SK-N-SH (cell line): ENCODE results near the gene ERP29. TPM values are rescaled to one million over a fixed set of nuclear protein-coding genes. Genes with fewer than 3 reads are reported as not detected.

ENCODE experiments used
- CTCF ChIA-PET: fragments of 300-600, 350-600 bp; formaldehyde crosslinking; extraction: SDS; loops from one replicate; lab custom pipeline; 2021; lab: Yijun Ruan, JAX
- POLR2A ChIA-PET: fragments of 350-600 bp; sonication (Branson Sonifier 250); formaldehyde crosslinking; extraction: SDS; loops from one replicate; lab custom pipeline; 2020; ENCODE audit warnings: antibody characterized with exemption, inconsistent platforms; lab: Yijun Ruan, JAX
- DNase-seq: peaks from one replicate; pipeline ENCODE4 v3.0.0; 2012
- H2AFZ ChIP-seq: fragments of 200-600 bp; sonication (generic); 2 replicates; pipeline ENCODE4 v1.8.1; 2016; ENCODE audit warnings: antibody characterized with exemption, mild to moderate bottlenecking, low read depth
- H3F3A ChIP-seq: fragments of 200-600 bp; sonication (generic); replicated peaks from 2 replicates; pipeline ENCODE3; 2016; ENCODE audit warnings: antibody characterized with exemption, mild to moderate bottlenecking; ENCODE audit not compliant: insufficient read depth
- H3K27ac ChIP-seq, 2 experiments: fragments of 200-500 bp in 1 of 2; fragments of 200-600 bp in 1 of 2; sonication (Bioruptor generic) in 1 of 2; sonication (generic), shearing (Covaris generic) in 1 of 2; 2 replicates each; pipeline versions ENCODE4 v1.5.1 to v1.6.1; 2014 to 2016; ENCODE audit warnings: low read depth in 2 of 2, inconsistent platforms in 1 of 2, low read length in 1 of 2, mild to moderate bottlenecking in 1 of 2, mixed read lengths in 1 of 2
- H3K27me3 ChIP-seq: fragments of 200-600 bp; sonication (generic), shearing (Covaris generic); 2 replicates; pipeline ENCODE4 v1.6.1; 2016; ENCODE audit warnings: mixed run types; ENCODE audit not compliant: insufficient read depth
- H3K36me3 ChIP-seq, 2 experiments: fragments of 200-500 bp in 1 of 2; fragments of 200-600 bp in 1 of 2; sonication (Bioruptor generic) in 1 of 2; sonication (generic) in 1 of 2; replicated peaks in 1 of 2; 2 replicates each; pipeline versions ENCODE3 to v1.5.1; 2014 to 2016; ENCODE audit warnings: low read length in 1 of 2, mild to moderate bottlenecking in 1 of 2; ENCODE audit not compliant: insufficient read depth in 2 of 2, control insufficient read depth in 1 of 2
- H3K4me1 ChIP-seq, 2 experiments: fragments of 200-500 bp in 1 of 2; fragments of 200-600 bp in 1 of 2; sonication (Bioruptor generic) in 1 of 2; sonication (generic), shearing (Covaris generic) in 1 of 2; 2 replicates each; pipeline versions ENCODE4 v1.5.1 to v1.6.1; 2014 to 2016; ENCODE audit warnings: low read depth in 1 of 2, low read length in 1 of 2, mixed run types in 1 of 2; ENCODE audit not compliant: insufficient read depth in 2 of 2, control insufficient read depth in 1 of 2
- H3K4me2 ChIP-seq: fragments of 200-600 bp; sonication (generic), shearing (Covaris generic); 2 replicates; pipeline ENCODE4 v1.6.1; 2017; ENCODE audit warnings: mixed run types
- H3K4me3 ChIP-seq, 2 experiments: fragments of 200-500 bp in 1 of 2; fragments of 200-600 bp in 1 of 2; sonication (Bioruptor generic) in 1 of 2; sonication (generic), shearing (Covaris generic) in 1 of 2; 2 replicates each; pipeline versions ENCODE4 v1.5.1 to v1.8.1; 2014 to 2016; ENCODE audit warnings: low read depth in 2 of 2, inconsistent platforms in 1 of 2, low read length in 1 of 2, mild to moderate bottlenecking in 1 of 2, mixed read lengths in 1 of 2, moderate library complexity in 1 of 2
- H3K79me2 ChIP-seq: fragments of 200-600 bp; sonication (generic); 2 replicates; pipeline ENCODE4 v1.8.1; 2017; ENCODE audit warnings: mild to moderate bottlenecking; ENCODE audit not compliant: insufficient read depth
- H3K9ac ChIP-seq: fragments of 200-600 bp; sonication (generic); 2 replicates; pipeline ENCODE4 v1.6.1; 2017; ENCODE audit warnings: mixed run types
- H3K9me2 ChIP-seq: fragments of 200-600 bp; sonication (generic); 2 replicates; pipeline ENCODE4 v1.6.1; 2017; ENCODE audit warnings: mixed run types
- H3K9me3 ChIP-seq: fragments of 200-600 bp; sonication (generic); 2 replicates; pipeline ENCODE4 v1.6.1; 2017; ENCODE audit warnings: mixed run types, mild to moderate bottlenecking, moderate library complexity
- H4K20me1 ChIP-seq: fragments of 200-600 bp; sonication (generic); 2 replicates; pipeline ENCODE4 v1.6.1; 2017; ENCODE audit warnings: mild to moderate bottlenecking, mixed run types; ENCODE audit not compliant: insufficient read depth
- CHD2 ChIP-seq: fragments of 150-350 bp; IDR thresholded peaks from 2 replicates; pipeline ENCODE4 v1.6.1; 2018; ENCODE audit warnings: low read length; ENCODE audit not compliant: partially characterized antibody
- CTCF ChIP-seq: fragments of 200-600 bp; sonication (generic); IDR thresholded peaks from 2 replicates; pipeline ENCODE4 v1.6.1; 2017; ENCODE audit warnings: antibody characterized with exemption, mild to moderate bottlenecking, moderate library complexity
- ELF1 ChIP-seq: IDR thresholded peaks from 2 replicates; pipeline ENCODE4 v1.4.0; 2012
- EP300 ChIP-seq, 2 experiments: IDR thresholded peaks; 2 replicates each; pipeline versions ENCODE4 v1.4.0 to v1.6.1; 2012; ENCODE audit warnings: borderline replicate concordance in 1 of 2, low read depth in 1 of 2, low read length in 1 of 2
- EZH2phosphoT487 ChIP-seq: fragments of 200-600 bp; sonication (generic); IDR thresholded peaks from 2 replicates; pipeline ENCODE4 v1.6.1; 2017; ENCODE audit warnings: low read depth, mixed run types, mild to moderate bottlenecking, antibody characterized with exemption, moderate library complexity, borderline replicate concordance
- FOXJ3 ChIP-seq: sonication (generic); formaldehyde crosslinking; IDR thresholded peaks from 2 replicates; pipeline ENCODE4 v1.5.1; 2020; ENCODE audit warnings: mild to moderate bottlenecking, missing genetic modification reagents
- GABPA ChIP-seq: IDR thresholded peaks from 2 replicates; pipeline ENCODE4 v1.4.0; 2012; ENCODE audit warnings: low read depth, mild to moderate bottlenecking
- IRF3 ChIP-seq: fragments of 150-350 bp; IDR thresholded peaks from 2 replicates; pipeline ENCODE4 v1.6.1; 2016; ENCODE audit warnings: mild to moderate bottlenecking, low read depth, low read length
- MAX ChIP-seq: IDR thresholded peaks from 2 replicates; pipeline ENCODE4 v1.4.0; 2012; ENCODE audit warnings: low read depth
- MEF2A ChIP-seq: IDR thresholded peaks from 2 replicates; pipeline ENCODE4 v1.4.0; 2012; ENCODE audit warnings: low read depth, borderline replicate concordance
- NRF1 ChIP-seq: IDR thresholded peaks from 2 replicates; pipeline ENCODE4 v1.6.1; 2012; ENCODE audit warnings: low read depth, mild to moderate bottlenecking, low read length
- RFX5 ChIP-seq: IDR thresholded peaks from 2 replicates; pipeline ENCODE4 v1.6.1; 2012; ENCODE audit warnings: mild to moderate bottlenecking, improper control_type of control experiment, low read length
- SIN3A ChIP-seq: IDR thresholded peaks from 2 replicates; pipeline ENCODE4 v1.6.1; 2012; ENCODE audit warnings: low read depth, mild to moderate bottlenecking, low read length, moderate library complexity, borderline replicate concordance
- SMC3 ChIP-seq: IDR thresholded peaks from 2 replicates; pipeline ENCODE4 v1.6.1; 2012; ENCODE audit warnings: low read depth, low read length, improper control_type of control experiment
- TAF1 ChIP-seq: IDR thresholded peaks from 2 replicates; pipeline ENCODE4 v1.6.1; 2012; ENCODE audit warnings: low read depth, mild to moderate bottlenecking, low read length, moderate library complexity, borderline replicate concordance
- TCF12 ChIP-seq: IDR thresholded peaks from 2 replicates; pipeline ENCODE4 v1.4.0; 2012
- TEAD4 ChIP-seq: IDR thresholded peaks from 2 replicates; pipeline ENCODE4 v1.4.0; 2012; ENCODE audit warnings: mild to moderate bottlenecking, borderline replicate concordance; ENCODE audit not compliant: insufficient read depth
- USF1 ChIP-seq: IDR thresholded peaks from 2 replicates; pipeline ENCODE4 v1.4.0; 2012; ENCODE audit warnings: low read depth, borderline replicate concordance
- USF2 ChIP-seq: fragments of 150-350 bp; IDR thresholded peaks from 2 replicates; pipeline ENCODE4 v1.6.1; 2017; ENCODE audit warnings: antibody characterized with exemption, low read length, low read depth, borderline replicate concordance
- WGBS: methylation state at CpG from one replicate; pipeline ENCODE4 v1.1.6; 2017; ENCODE audit warnings: low lambda C conversion rate; 5-methylcytosine and 5-hydroxymethylcytosine counted together
- polyA plus RNA-seq, 3 experiments: library from polyadenylated mRNA; depleted of rRNA; stranded (reverse); fragments of >200 nt; gene quantifications; 2 replicates each; pipeline ENCODE4 v1.2.3, GENCODE V29; 2012

The ERP29 gene
- polyA plus RNA-seq, 1 of the 3 experiments (the other 2 are of a cell fraction), result 177 TPM

GRCh38 chr12:112046003-112046402 is 32.8 kb downstream of the ERP29 start:
- H3K4me2 ChIP-seq, result no peak overlapping the region
- ChIA-PET CTCF (no interaction called here), POLR2A (no interaction called here)
- no peak overlapping the region for H2AFZ ChIP-seq
- no peaks in the 10 kb centered on the region for H4K20me1 ChIP-seq
- H3K27ac ChIP-seq, result no peak overlapping the region
- peaks cover 65 to 91% of the 10 kb centered on the region in 2 experiments for H3K36me3 ChIP-seq
- H3K4me3 ChIP-seq, result no peak overlapping the region
- H3F3A ChIP-seq, result peaks cover 10% of the 10 kb centered on the region
- no peaks in the 10 kb centered on the region for H3K9me3 ChIP-seq
- no peaks in the 10 kb centered on the region for H3K27me3 ChIP-seq
- DNase-seq, result no peak
- TF ChIP-seq TAF1, result no peak
- TF ChIP-seq MEF2A, result no peak
- TF ChIP-seq FOXJ3 (CRISPR knock-in tag), result no peak
- no peak for TF ChIP-seq ELF1
- TF ChIP-seq MAX, result no peak
- no peak for TF ChIP-seq RFX5
- TF ChIP-seq SIN3A, result no peak
- TF ChIP-seq CHD2, result no peak
- no peak for TF ChIP-seq CTCF
- TF ChIP-seq USF2, result no peak
- TF ChIP-seq IRF3, result no peak
- H3K9me2 ChIP-seq, result no peaks in the 10 kb centered on the region
- no peaks in the 10 kb centered on the region for H3K4me1 ChIP-seq
- no peak overlapping the region for H3K9ac ChIP-seq
- 98% methylated on average over 4 of the region's 4 CpGs for WGBS
- peaks cover 6% of the 10 kb centered on the region; the same call in 1 of the 2 replicates for H3K79me2 ChIP-seq

GRCh38 chr12:112049351-112049750 is 36.1 kb downstream of the ERP29 start:
- CTCF ChIA-PET, result interaction anchor here (1.8 kb wide), 1 partner anchor 16 kb away, joined by 4 read pairs; no protein-coding TSS in a partner anchor
- no peak overlapping the region for H3K27ac ChIP-seq
- no peak for DNase-seq
- no peak overlapping the region for H3K4me2 ChIP-seq
- no peak overlapping the region for H2AFZ ChIP-seq
- H4K20me1 ChIP-seq, result no peaks in the 10 kb centered on the region
- no peak overlapping the region for H3K9ac ChIP-seq
- TF ChIP-seq TCF12 (no peak), NRF1 (no peak), GABPA (no peak), SMC3 (no peak), FOXJ3 (CRISPR knock-in tag) (no peak), USF1 (no peak), EZH2phosphoT487 (no peak), TEAD4 (no peak), MEF2A (no peak), EP300 (IDR thresholded peaks at IDR 0.05; ENCODE audit: borderline replicate concordance in 1 of 2, low read depth in 1 of 2, low read length in 1 of 2) (no peak), ELF1 (no peak), MAX (no peak), USF2 (no peak)
- TF ChIP-seq, all 33 proteins: peak for 0
- WGBS, result 97% methylated on average over 13 of the region's 13 CpGs
- POLR2A ChIA-PET, result no interaction called here
- Histone ChIP-seq H3K27me3 (no peaks in the 10 kb centered on the region), H3K4me1 (no peaks in the 10 kb centered on the region), H3K9me3 (no peaks in the 10 kb centered on the region), H3K9me2 (no peaks in the 10 kb centered on the region), H3K4me3 (no peak overlapping the region), H3K36me3 (peaks cover 78 to 88% of the 10 kb centered on the region in 2 experiments), H3F3A (peaks cover 6% of the 10 kb centered on the region), H3K79me2 (peaks cover 6% of the 10 kb centered on the region)
